ENCODE results near the gene ERH.

- TF ChIP-seq CTCF (IDR thresholded peaks at IDR 0.05) (no peak), POLR2A (IDR thresholded peaks at IDR 0.05) (no peak)
Observed at GRCh38 chr14:69339426-69339825, 58.7 kb downstream of the ERH start.
